Measurements from ENCODE around the gene INPP5B.
"Not testable (repeated sequence)": the region's sequence is repeated elsewhere in the genome, so short reads cannot be mapped to it uniquely, and the experiment has no call there.

Gene INPP5B

GRCh38 chr1:37914719-37915475 is 32.0 kb downstream of the INPP5B start:
- no peak for DNase-seq (ENCODE audit: low read depth in 2 of 2)

GRCh38 chr1:37911478-37911877 is 35.4 kb downstream of the INPP5B start:
- DNase-seq (ENCODE audit: low read depth in 2 of 2) = not testable (repeated sequence)

GRCh38 chr1:37910886-37911285 is 36.0 kb downstream of the INPP5B start:
- DNase-seq (ENCODE audit: low read depth in 2 of 2) = not testable (repeated sequence)

GRCh38 chr1:37908531-37908930 is 38.3 kb downstream of the INPP5B start:
- DNase-seq (ENCODE audit: low read depth in 2 of 2) = not testable (repeated sequence)

DNA sequence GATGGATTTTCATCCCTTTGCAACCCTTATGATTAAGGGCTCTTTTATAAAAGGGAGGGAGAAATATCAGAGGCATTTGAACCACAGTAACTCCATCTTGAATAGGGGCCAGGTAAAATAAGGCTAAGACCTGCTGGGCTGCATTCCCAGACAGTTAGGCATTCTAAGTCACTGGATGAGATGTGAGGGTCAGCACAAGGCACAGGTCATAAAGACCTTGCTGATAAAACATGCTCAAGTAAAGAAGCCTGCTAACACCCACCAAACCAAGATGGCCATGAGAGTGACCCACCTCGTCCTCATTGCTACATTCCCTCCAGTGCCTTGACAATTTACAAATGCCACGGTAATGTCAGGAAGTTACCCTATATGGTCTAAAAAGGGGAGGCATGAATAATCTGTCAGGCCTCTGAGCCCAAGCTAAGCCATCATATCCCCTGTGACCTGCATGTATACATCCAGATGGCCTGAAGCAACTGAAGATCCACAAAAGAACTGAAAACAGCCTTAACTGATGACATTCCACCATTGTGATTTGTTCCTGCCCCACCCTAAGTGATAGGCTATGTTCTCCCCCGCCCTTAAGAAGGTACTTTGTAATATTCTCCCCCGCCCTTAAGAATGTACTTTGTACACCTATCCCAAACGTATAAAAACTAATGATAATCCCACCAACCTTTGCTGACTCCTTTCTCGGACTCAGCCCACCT is 39.3 kb downstream of the INPP5B start:
- not testable (repeated sequence) for DNase-seq (ENCODE audit: low read depth in 2 of 2)

- not testable (repeated sequence) for DNase-seq (ENCODE audit: low read depth in 2 of 2)
Measured at GRCh38 chr1:37906591-37906990, 40.3 kb downstream of the INPP5B start.

- no peak for DNase-seq (ENCODE audit: low read depth in 2 of 2)
Measured at GRCh38 chr1:37905727-37906126, 41.1 kb downstream of the INPP5B start.

- DNase-seq (ENCODE audit: low read depth in 2 of 2) = not testable (repeated sequence)
Measured at GRCh38 chr1:37903921-37904320, 42.9 kb downstream of the INPP5B start.

- DNase-seq (ENCODE audit: low read depth in 2 of 2) = no peak
Measured at GRCh38 chr1:37902983-37903382, 43.9 kb downstream of the INPP5B start.

GRCh38 chr1:37901893-37902225 is 45.0 kb downstream of the INPP5B start:
- no peak for DNase-seq (ENCODE audit: low read depth in 2 of 2)

GRCh38 chr1:37901191-37901892 is 45.5 kb downstream of the INPP5B start:
- DNase-seq (ENCODE audit: low read depth in 2 of 2) = no peak

DNA sequence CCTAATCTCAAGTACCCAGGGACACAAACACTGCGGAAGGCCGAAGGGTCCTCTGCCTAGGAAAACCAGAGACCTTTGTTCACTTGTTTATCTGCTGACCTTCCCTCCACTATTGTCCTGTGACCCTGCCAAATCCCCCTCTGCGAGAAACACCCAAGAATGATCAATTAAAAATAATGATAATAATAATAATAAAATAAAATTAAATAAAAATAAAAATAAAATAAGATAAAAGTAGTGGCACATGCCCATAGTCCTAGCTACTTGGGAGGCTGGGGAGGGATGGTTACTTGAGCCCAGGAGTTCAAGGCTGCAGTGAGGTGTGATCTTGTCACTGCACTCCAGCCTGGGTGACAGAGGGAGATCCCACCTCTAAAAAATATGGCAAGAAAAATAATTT is 49.3 kb downstream of the INPP5B start:
- DNase-seq (ENCODE audit: low read depth in 2 of 2) = not testable (repeated sequence)

DNA sequence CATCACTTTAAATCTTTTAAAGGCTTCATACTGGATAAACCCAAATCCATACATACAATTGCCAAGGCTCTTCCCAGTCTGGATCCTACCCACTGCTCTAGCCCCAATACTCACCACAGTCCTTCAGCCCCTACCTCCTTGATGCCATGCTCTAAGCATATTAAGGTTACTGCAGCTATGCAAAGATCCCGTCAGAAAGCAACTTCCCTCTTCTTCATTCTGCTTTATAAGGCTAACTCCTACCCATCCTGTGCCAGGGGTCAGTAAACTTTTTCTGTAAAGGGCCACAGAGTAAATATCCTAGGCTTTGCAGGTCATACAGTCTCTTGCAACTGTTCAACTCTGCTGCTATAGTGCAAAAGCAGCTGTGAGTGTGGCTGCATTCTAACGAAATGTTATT is 53.2 kb downstream of the INPP5B start:
- no peak for DNase-seq (ENCODE audit: low read depth in 2 of 2)

- DNase-seq (ENCODE audit: low read depth in 2 of 2) = peak in 1 of 2 experiments; percentile 5
Measured at GRCh38 chr1:37892151-37893047, 54.5 kb downstream of the INPP5B start.

- no peak for DNase-seq (ENCODE audit: low read depth in 2 of 2)
Measured at GRCh38 chr1:37890378-37891014, 56.4 kb downstream of the INPP5B start.

GRCh38 chr1:37888022-37888700 is 58.7 kb downstream of the INPP5B start:
- DNase-seq (ENCODE audit: low read depth in 2 of 2) = no peak

- DNase-seq (ENCODE audit: low read depth in 2 of 2) = no peak
Measured at GRCh38 chr1:37884145-37884544, 62.7 kb downstream of the INPP5B start.

DNA sequence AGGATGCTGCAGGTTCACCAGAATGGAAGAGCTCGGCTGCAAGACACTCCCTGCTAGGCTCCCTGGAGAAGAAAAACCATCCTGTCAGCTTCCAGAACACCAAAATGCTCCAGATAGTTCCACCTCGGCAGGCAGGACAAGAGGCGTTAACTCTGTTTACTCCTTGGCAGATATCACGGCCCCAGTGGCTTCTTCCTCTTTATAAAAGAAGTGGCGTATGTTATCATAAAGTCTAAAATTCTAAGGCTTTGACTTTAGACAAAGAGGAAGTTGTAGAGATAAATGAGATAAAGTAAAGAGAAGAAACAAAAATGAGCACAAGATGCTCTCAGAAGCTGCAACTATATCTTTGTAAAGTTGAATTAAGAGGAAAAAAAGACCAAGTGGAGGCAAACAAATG is 63.2 kb downstream of the INPP5B start:
- DNase-seq (ENCODE audit: low read depth in 2 of 2) = no peak

DNA sequence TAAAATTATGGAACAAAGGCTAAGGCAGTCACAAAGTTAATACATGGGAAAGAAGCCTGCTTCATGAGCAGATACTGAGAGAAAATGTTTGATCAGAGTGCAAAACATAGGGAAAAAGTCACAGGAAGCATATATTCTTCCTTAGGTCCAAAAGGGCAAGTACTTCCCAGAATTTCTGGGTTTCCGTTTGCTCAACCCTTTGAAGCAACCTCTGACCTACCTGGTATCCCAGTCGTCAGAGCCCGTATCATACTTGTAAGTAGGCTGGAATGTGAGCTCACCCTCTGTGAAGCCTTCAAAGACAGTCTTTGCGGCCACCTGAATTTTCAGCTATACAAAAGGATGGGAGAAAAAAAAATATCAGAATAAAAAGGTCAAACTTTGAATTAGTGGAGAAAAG is 67.0 kb downstream of the INPP5B start:
- DNase-seq (ENCODE audit: low read depth in 2 of 2) = no peak

DNA sequence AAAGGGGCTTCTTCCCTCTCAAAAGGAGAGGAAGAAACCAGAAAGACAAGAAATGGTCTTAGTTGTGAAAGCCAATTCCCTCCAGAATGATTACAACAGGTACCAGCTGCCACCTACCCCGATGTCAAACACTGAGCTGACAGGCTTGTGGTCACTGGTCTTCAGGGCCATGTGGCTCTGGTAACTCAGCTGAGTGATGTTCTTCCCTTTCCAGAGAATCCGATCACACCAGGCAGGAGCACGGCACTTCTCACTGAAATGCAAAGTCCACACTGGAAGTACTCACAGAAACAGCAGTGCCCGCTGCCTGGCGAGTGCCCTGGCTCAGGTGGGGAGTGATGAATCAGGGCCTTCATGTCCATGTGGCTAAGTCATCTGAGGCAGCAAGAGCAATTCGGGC is 68.8 kb downstream of the INPP5B start:
- DNase-seq (ENCODE audit: low read depth in 2 of 2) = no peak

GRCh38 chr1:37875833-37876232 is 71.0 kb downstream of the INPP5B start:
- no peak for DNase-seq (ENCODE audit: low read depth in 2 of 2)

All from fibroblast of skin of left biceps (primary cell).